ENCODE measurements around the gene FFAR3. TPM values are rescaled to one million over a fixed set of nuclear protein-coding genes. Genes with fewer than 3 reads are reported as not detected.

Gene FFAR3
- total and polyA plus RNA-seq, 2 of the 8 experiments (the other 6 are each of a cell fraction or from before 2014, with no cell fraction given), result not detected

- Histone ChIP-seq H3K36me3 (ENCODE audit: control insufficient read depth in 2 of 4, insufficient read depth in 4 of 4, low read length in 3 of 4) (no peaks in the 10 kb centered on the region), H2BK5ac (ENCODE audit: low read depth, low read length) (no peak overlapping the region), H3K14ac (ENCODE audit: insufficient read length) (no peak overlapping the region), H3K79me2 (ENCODE audit: control insufficient read depth in 1 of 2, insufficient read depth in 2 of 2, low read length in 2 of 2) (no peaks in the 10 kb centered on the region), H4K8ac (ENCODE audit: extremely low read depth, insufficient read depth, low read length) (no peak overlapping the region), H2BK120ac (replicated peaks; ENCODE audit: low read depth, low read length) (no peak overlapping the region), H3K9me3 (ENCODE audit: insufficient read depth in 2 of 2, low read depth in 1 of 2, low read length in 1 of 2) (peaks cover 0 to 4% of the 10 kb centered on the region in 2 experiments; a peak in 1 of 4 replicates), H3K27me3 (replicated peaks in 1 of 4; ENCODE audit: control insufficient read depth in 3 of 4, extremely low read depth in 1 of 4, insufficient read depth in 3 of 4, low read length in 3 of 4) (peaks cover 0 to 2% (median 0%) of the 10 kb centered on the region in 4 experiments; a peak in 2 of 7 replicates), H3K18ac (ENCODE audit: extremely low read depth, low read length) (no peak overlapping the region; the same call in 1 of the 2 replicates), H4K20me1 (replicated peaks in 1 of 2; ENCODE audit: control insufficient read depth in 1 of 2, insufficient read depth in 2 of 2, low read length in 2 of 2) (no peaks in the 10 kb centered on the region), H2BK15ac (ENCODE audit: low read length) (no peak overlapping the region), H2BK12ac (ENCODE audit: low read depth, low read length) (no peak overlapping the region), H4K91ac (replicated peaks; ENCODE audit: insufficient read length, low read length) (no peak overlapping the region), H2AK5ac (ENCODE audit: low read depth, low read length) (no peak overlapping the region), H3K56ac (replicated peaks; ENCODE audit: insufficient read length, low read depth, low read length) (no peak overlapping the region), H2BK20ac (ENCODE audit: low read length) (no peak overlapping the region), H3K4me3 (ENCODE audit: extremely low read depth in 1 of 4, insufficient read depth in 2 of 4, low read depth in 3 of 4, low read length in 4 of 4) (no peak overlapping the region), H3K4me1 (replicated peaks in 1 of 4; ENCODE audit: control insufficient read depth in 3 of 4, insufficient read depth in 4 of 4, low read length in 3 of 4) (no peaks in the 10 kb centered on the region), H3K9ac (replicated peaks in 1 of 4; ENCODE audit: extremely low read depth in 1 of 4, low read depth in 3 of 4, low read length in 3 of 4) (no peak overlapping the region), H2AFZ (ENCODE audit: low read length) (no peak overlapping the region), H3K27ac (ENCODE audit: low read depth, low read length) (no peak overlapping the region), H3K79me1 (ENCODE audit: low read depth, low read length) (no peaks in the 10 kb centered on the region), H3K4me2 (ENCODE audit: insufficient read depth in 1 of 2, low read depth in 2 of 2, low read length in 2 of 2) (no peak overlapping the region), H4K5ac (ENCODE audit: insufficient read length, low read depth, low read length) (no peak overlapping the region), H3K23me2 (ENCODE audit: low read depth, low read length) (no peaks in the 10 kb centered on the region), H3K23ac (ENCODE audit: insufficient read length) (no peak overlapping the region), H3K4ac (replicated peaks; ENCODE audit: insufficient read length, low read depth, low read length) (no peak overlapping the region)
- POLR2A ChIA-PET (ENCODE audit: partially characterized antibody), result interaction anchor here (1.1 kb wide), 1 partner anchor 125 kb away, joined by 3 read pairs; no protein-coding TSS in a partner anchor
- no peak for FAIRE-seq
- TF ChIP-seq KDM4A (IDR thresholded peaks at IDR 0.05; ENCODE audit: low read depth, low read length, severe bottlenecking) (no peak), RNF2 (IDR thresholded peaks at IDR 0.05; ENCODE audit: borderline replicate concordance, low read depth, low read length, missing control alignments, poor library complexity, severe bottlenecking) (no peak), MAX (IDR thresholded peaks at IDR 0.05) (no peak), HDAC6 (IDR thresholded peaks at IDR 0.05; ENCODE audit: low read depth, low read length) (no peak), EP300 (IDR thresholded peaks at IDR 0.05; ENCODE audit: borderline replicate concordance in 1 of 2, low read depth in 2 of 2, low read length in 2 of 2) (no peak), RXRA (IDR thresholded peaks at IDR 0.05; ENCODE audit: insufficient read depth, low read depth, low read length) (no peak), POLR2A (IDR thresholded peaks at IDR 0.05; ENCODE audit: control extremely low read depth in 1 of 2, low read depth in 2 of 2, low read length in 2 of 2) (no peak), CEBPB (IDR thresholded peaks at IDR 0.05; ENCODE audit: low read depth, low read length) (no peak), RFX5 (IDR thresholded peaks at IDR 0.05; ENCODE audit: borderline replicate concordance, low read depth, low read length) (no peak), GTF2F1 (IDR thresholded peaks at IDR 0.05; ENCODE audit: borderline replicate concordance, low read depth, low read length) (no peak)
- WGBS, 2 experiments (ENCODE audit: extremely low coverage in 1 of 2, insufficient coverage in 1 of 2, insufficient read length in 1 of 2, insufficient replicate concordance in 2 of 2, low coverage in 1 of 2, low lambda C conversion rate in 2 of 2, missing lambda C conversion rate in 1 of 2), result 86 to 100% methylated on average over 1 of the region's 1 CpG
- CTCF ChIA-PET (ENCODE audit: partially characterized antibody), result interaction anchor here (1.1 to 3.0 kb wide), 5 partner anchors 15 to 91 kb away, joined by 3 to 16 read pairs (median 6); partner anchors contain the start of gene FFAR3
- DNase-seq (ENCODE audit: low read depth in 1 of 2, low spot score in 2 of 2), result no peak
Observed at GRCh38 chr19:35377656-35378055, 19.4 kb downstream of the FFAR3 start.

All from H1 (cell line).